IMR-90 (cell line): Measurements from ENCODE around the gene ADAM33. TPM values are rescaled to one million over a fixed set of nuclear protein-coding genes. Genes with fewer than 3 reads are reported as not detected.

Source experiments
- ATAC-seq: fragments of 200-7000 bp; cut with Tn5 transposase; 2 replicates; pipeline ENCODE4 v1.9.1; 2020; ENCODE audit warnings: low read depth, mild to moderate bottlenecking, moderate library complexity
- BruUV-seq: library from RNA; stranded (reverse); fragments of 400-500 nt; replicated peaks from 2 replicates; lab custom pipeline; 2021; lab: Mats Ljungman, UMichigan
- CTCF ChIA-PET: fragments of 300-600 bp; formaldehyde crosslinking; extraction: SDS; loops from one replicate; lab custom pipeline; 2021; ENCODE audit warnings: antibody characterized with exemption; lab: Yijun Ruan, JAX
- POLR2A ChIA-PET: fragments of 300-600 bp; sonication (Branson Sonifier 250); formaldehyde crosslinking; loops from one replicate; lab custom pipeline; 2022; ENCODE audit warnings: antibody characterized with exemption; ENCODE audit not compliant: unreplicated experiment; lab: Charles Lee
- DNase-seq: peaks from one replicate; pipeline ENCODE4 v3.0.0; 2013
- H2AFZ ChIP-seq: replicated peaks from 2 replicates; pipeline ENCODE3; 2013; ENCODE audit warnings: low read length, mild to moderate bottlenecking; ENCODE audit not compliant: poor library complexity
- H2AK5ac ChIP-seq: 2 replicates; pipeline ENCODE4 v1.6.1; 2013; ENCODE audit warnings: low read depth, low read length, inconsistent platforms
- H2AK9ac ChIP-seq: replicated peaks from 2 replicates; pipeline ENCODE3; 2013; ENCODE audit warnings: mild to moderate bottlenecking, low read depth, low read length, moderate library complexity; ENCODE audit not compliant: poor library complexity
- H2BK120ac ChIP-seq: 2 replicates; pipeline ENCODE4 v1.6.1; 2013; ENCODE audit warnings: low read depth, low read length, inconsistent platforms
- H2BK15ac ChIP-seq: 3 replicates; pipeline ENCODE4 v1.6.1; 2013; ENCODE audit warnings: low read depth, low read length, inconsistent platforms
- H2BK20ac ChIP-seq: 2 replicates; pipeline ENCODE4 v1.6.1; 2013; ENCODE audit warnings: low read depth, mild to moderate bottlenecking, inconsistent platforms, low read length, moderate library complexity
- H2BK5ac ChIP-seq: 2 replicates; pipeline ENCODE4 v1.6.1; 2013; ENCODE audit warnings: mild to moderate bottlenecking, low read depth, low read length, inconsistent platforms; ENCODE audit not compliant: poor library complexity, severe bottlenecking
- H3K14ac ChIP-seq: replicated peaks from 2 replicates; pipeline ENCODE4 v1.6.1; 2013; ENCODE audit warnings: low read depth, low read length, inconsistent platforms
- H3K18ac ChIP-seq: 2 replicates; pipeline ENCODE4 v1.6.1; 2013; ENCODE audit warnings: low read depth, low read length, control low read depth
- H3K23ac ChIP-seq: 2 replicates; pipeline ENCODE4 v1.6.1; 2013; ENCODE audit warnings: low read depth, low read length, inconsistent platforms
- H3K27ac ChIP-seq: 2 replicates; pipeline ENCODE4 v1.5.1; 2013; ENCODE audit warnings: mild to moderate bottlenecking, control low read depth, low read length; ENCODE audit not compliant: insufficient read depth
- H3K27me3 ChIP-seq: 2 replicates; pipeline ENCODE4 v1.6.1; 2013; ENCODE audit warnings: low read length; ENCODE audit not compliant: control insufficient read depth, insufficient read depth
- H3K36me3 ChIP-seq: 2 replicates; pipeline ENCODE4 v1.6.1; 2013; ENCODE audit warnings: low read length, mixed read lengths; ENCODE audit not compliant: control insufficient read depth, insufficient read depth
- H3K4ac ChIP-seq: 2 replicates; pipeline ENCODE4 v1.6.1; 2013; ENCODE audit warnings: low read depth, low read length, inconsistent platforms
- H3K4me1 ChIP-seq: 2 replicates; pipeline ENCODE4 v1.6.1; 2013; ENCODE audit warnings: low read length, mixed read lengths; ENCODE audit not compliant: control insufficient read depth, insufficient read depth
- H3K4me2 ChIP-seq: 2 replicates; pipeline ENCODE4 v1.6.1; 2013; ENCODE audit warnings: low read depth, mild to moderate bottlenecking, control low read depth, low read length, moderate library complexity
- H3K4me3 ChIP-seq: 2 replicates; pipeline ENCODE4 v1.5.1; 2013; ENCODE audit warnings: low read depth, mild to moderate bottlenecking, control low read depth, low read length, moderate library complexity; ENCODE audit not compliant: insufficient read depth
- H3K56ac ChIP-seq: 2 replicates; pipeline ENCODE4 v1.6.1; 2013; ENCODE audit warnings: low read length, inconsistent platforms; ENCODE audit not compliant: insufficient read depth; ENCODE audit errors: extremely low read depth
- H3K79me1 ChIP-seq, 2 experiments: 2 replicates each; pipeline ENCODE4 v1.6.1; 2013; ENCODE audit warnings: low read length in 2 of 2, inconsistent platforms in 1 of 2, low read depth in 1 of 2
- H3K9ac ChIP-seq: 2 replicates; pipeline ENCODE4 v1.6.1; 2013; ENCODE audit warnings: low read depth, low read length, control low read depth
- H3K9me1 ChIP-seq: 2 replicates; pipeline ENCODE4 v1.6.1; 2013; ENCODE audit warnings: low read length, inconsistent platforms; ENCODE audit not compliant: insufficient read depth
- H3K9me3 ChIP-seq: 2 replicates; pipeline ENCODE4 v1.6.1; 2013; ENCODE audit warnings: low read length; ENCODE audit not compliant: control insufficient read depth, insufficient read depth
- H4K20me1 ChIP-seq: 2 replicates; pipeline ENCODE4 v1.6.1; 2013; ENCODE audit warnings: low read length, inconsistent platforms; ENCODE audit not compliant: insufficient read depth
- H4K5ac ChIP-seq: 2 replicates; pipeline ENCODE4 v1.6.1; 2013; ENCODE audit warnings: mild to moderate bottlenecking, low read depth, low read length, control low read depth
- H4K8ac ChIP-seq, 2 experiments: 2 replicates each; pipeline ENCODE4 v1.6.1; 2013; ENCODE audit warnings: low read depth in 2 of 2, low read length in 2 of 2, control low read depth in 1 of 2, inconsistent platforms in 1 of 2
- H4K91ac ChIP-seq: 2 replicates; pipeline ENCODE4 v1.6.1; 2013; ENCODE audit warnings: low read depth, low read length, inconsistent platforms; ENCODE audit not compliant: insufficient read depth
- WGBS, 2 experiments: methylation state at CpG; one replicate each; pipeline versions ENCODE4 v1.1.5 to v1.1.7; 2013; ENCODE audit warnings: missing lambda C conversion rate in 2 of 2; ENCODE audit not compliant: insufficient read length in 1 of 2; ENCODE audit errors: extremely low coverage in 2 of 2; 5-methylcytosine and 5-hydroxymethylcytosine counted together
- dilution Hi-C: fragments of 300-500 bp; cut with HindIII; formaldehyde crosslinking; loops from one replicate; pipeline ENCODE4 v1.14.3; 2018; ENCODE audit warnings: low sequenced_read_pairs; ENCODE audit not compliant: unreplicated experiment
- in situ Hi-C: fragments of 300-500 bp; cut with MboI; formaldehyde crosslinking; loops from 3 replicates; pipeline ENCODE4 v1.14.3; 2019; ENCODE audit warnings: low sequenced_read_pairs, inconsistent platforms, mixed read lengths
- intact Hi-C: fragments of 100-400 bp; cut with micrococcal nuclease; formaldehyde crosslinking; loops from 2 replicates; pipeline ENCODE4 v1.10.0; 2022
- polyA plus RNA-seq, 3 experiments: library from polyadenylated mRNA; depleted of rRNA; stranded (reverse); fragments of >200 nt; gene quantifications; 2 replicates each; pipeline ENCODE4 v1.2.3, GENCODE V29; 2012; ENCODE audit warnings: low replicate concordance in 1 of 3
- total RNA-seq: library from RNA; depleted of rRNA; stranded (reverse); fragments of >200 nt; gene quantifications from 2 replicates; pipeline ENCODE4 v1.2.3, GENCODE V29; 2012
- TF ChIP-seq, protein P1 (sequence below): conservative IDR thresholded peaks from 2 replicates; pipeline ENCODE4 v1.5.1; 2012; ENCODE audit warnings: mild to moderate bottlenecking, low read depth, low read length, improper control_type of control experiment

ADAM33 gene
- total and polyA plus RNA-seq, 2 of the 4 experiments (the other 2 are of a cell fraction), result 0.18 to 1.7 TPM

DNA sequence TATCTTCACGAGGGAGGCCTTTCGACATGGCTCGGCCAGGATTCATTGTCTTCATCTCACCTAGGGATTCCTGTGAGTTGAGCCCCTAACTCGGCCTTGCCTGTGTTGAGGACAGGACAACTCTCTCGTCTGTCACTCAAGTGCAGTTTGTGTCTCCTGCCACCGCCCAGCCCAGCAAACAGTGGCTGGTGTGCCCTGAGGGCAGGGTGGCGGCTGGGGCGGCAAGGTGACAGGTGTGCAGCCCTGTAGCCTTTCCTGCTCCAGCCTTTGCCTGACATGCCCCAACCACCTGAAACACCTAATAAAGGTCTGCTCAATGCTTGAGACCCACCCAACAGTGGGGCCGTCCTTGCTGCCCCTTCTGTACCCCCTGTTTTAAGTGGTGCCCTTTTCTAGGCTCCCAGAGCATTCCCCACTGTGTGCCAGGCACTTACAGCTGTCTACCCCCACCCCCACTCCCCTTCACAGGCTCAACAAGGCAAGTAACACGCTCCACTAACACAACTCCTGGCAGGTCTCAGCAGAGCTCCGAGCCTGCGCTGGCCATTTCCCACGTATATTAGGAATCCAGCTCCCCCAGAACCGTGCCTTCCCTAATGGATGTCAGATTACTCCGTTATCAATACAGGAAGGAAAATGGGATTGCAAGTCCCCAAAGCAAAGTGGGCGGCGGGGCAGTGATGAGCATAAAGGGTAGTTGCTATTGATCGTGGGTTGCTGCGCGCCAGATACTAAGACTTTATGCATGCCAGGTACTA lies 36.3 kb downstream of the ADAM33 start:
- Histone ChIP-seq H2BK120ac (no peak overlapping the region), H2AK9ac (no peak overlapping the region), H3K4me2 (no peak overlapping the region), H3K9ac (no peak overlapping the region), H3K27ac (no peak overlapping the region), H4K5ac (no peak overlapping the region), H4K91ac (no peak overlapping the region), H4K20me1 (no peaks in the 10 kb centered on the region), H3K9me1 (no peaks in the 10 kb centered on the region), H3K23ac (no peak overlapping the region), H2AFZ (no peak overlapping the region), H2BK5ac (no peak overlapping the region), H3K14ac (no peak overlapping the region), H2AK5ac (no peak overlapping the region), H3K18ac (no peak overlapping the region), H3K9me3 (no peaks in the 10 kb centered on the region), H3K4ac (no peak overlapping the region), H3K4me3 (no peak overlapping the region), H3K79me1 (no peaks in the 10 kb centered on the region), H3K56ac (no peak overlapping the region), H3K36me3 (peaks cover 22% of the 10 kb centered on the region), H4K8ac (no peak overlapping the region), H3K4me1 (no peaks in the 10 kb centered on the region), H2BK20ac (no peak overlapping the region), H3K27me3 (no peaks in the 10 kb centered on the region), H2BK15ac (no peak overlapping the region)
- ATAC-seq, result no peak
- DNase-seq, result no peak
- TF ChIP-seq, protein P1, sequence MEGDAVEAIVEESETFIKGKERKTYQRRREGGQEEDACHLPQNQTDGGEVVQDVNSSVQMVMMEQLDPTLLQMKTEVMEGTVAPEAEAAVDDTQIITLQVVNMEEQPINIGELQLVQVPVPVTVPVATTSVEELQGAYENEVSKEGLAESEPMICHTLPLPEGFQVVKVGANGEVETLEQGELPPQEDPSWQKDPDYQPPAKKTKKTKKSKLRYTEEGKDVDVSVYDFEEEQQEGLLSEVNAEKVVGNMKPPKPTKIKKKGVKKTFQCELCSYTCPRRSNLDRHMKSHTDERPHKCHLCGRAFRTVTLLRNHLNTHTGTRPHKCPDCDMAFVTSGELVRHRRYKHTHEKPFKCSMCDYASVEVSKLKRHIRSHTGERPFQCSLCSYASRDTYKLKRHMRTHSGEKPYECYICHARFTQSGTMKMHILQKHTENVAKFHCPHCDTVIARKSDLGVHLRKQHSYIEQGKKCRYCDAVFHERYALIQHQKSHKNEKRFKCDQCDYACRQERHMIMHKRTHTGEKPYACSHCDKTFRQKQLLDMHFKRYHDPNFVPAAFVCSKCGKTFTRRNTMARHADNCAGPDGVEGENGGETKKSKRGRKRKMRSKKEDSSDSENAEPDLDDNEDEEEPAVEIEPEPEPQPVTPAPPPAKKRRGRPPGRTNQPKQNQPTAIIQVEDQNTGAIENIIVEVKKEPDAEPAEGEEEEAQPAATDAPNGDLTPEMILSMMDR, result no peak
- no TSS peak for BruUV-seq
- in situ Hi-C loops, result no loop called here
- ChIA-PET POLR2A (no interaction called here), CTCF (no interaction called here)
- intact Hi-C loops, result no loop called here
- dilution Hi-C loops, result no loop called here
- WGBS, 2 experiments, result 99% methylated on average over 7 of the region's 20 CpGs; no CpG with 5 or more reads in 1 of the 2 experiments
